CD4-positive, alpha-beta T cell (primary cell): Measurements from ENCODE around the gene LYL1. TPM values are rescaled to one million over a fixed set of nuclear protein-coding genes. Genes with fewer than 3 reads are reported as not detected.

Experiments used
- ATAC-seq: fragments of 200-7000 bp; cut with Tn5 transposase; one replicate; pipeline ENCODE4 v1.10.0; 2022; ENCODE audit warnings: mild to moderate bottlenecking; ENCODE audit not compliant: poor library complexity
- CTCF ChIA-PET: fragments of 350-600 bp; sonication (Branson Sonifier 250); formaldehyde crosslinking; loops from one replicate; lab custom pipeline; 2021; ENCODE audit warnings: antibody characterized with exemption, inconsistent platforms; lab: Charles Lee
- POLR2A ChIA-PET: fragments of 350-600 bp; sonication (Branson Sonifier 250); formaldehyde crosslinking; loops from one replicate; lab custom pipeline; 2021; ENCODE audit warnings: antibody characterized with exemption, inconsistent platforms; lab: Charles Lee
- DNase-seq, 14 experiments: peaks; one replicate each; pipeline ENCODE4 v3.0.0-alpha.2; 2013 to 2020; ENCODE audit warnings: mixed read lengths in 2 of 14
- H3K27ac ChIP-seq, 2 donors: one replicate each; pipeline versions ENCODE4 v1.5.1 to v1.7.0; 2013; ENCODE audit warnings: low read length in 2 of 2, low read depth in 1 of 2, mild to moderate bottlenecking in 1 of 2
- H3K27me3 ChIP-seq, 2 experiments: 1 replicate in 1 of 2; 2 replicates in 1 of 2; pipeline versions ENCODE4 v1.6.1 to v1.7.0; 2013; ENCODE audit warnings: low read length in 2 of 2, control low read depth in 1 of 2, mild to moderate bottlenecking in 1 of 2, moderate library complexity in 1 of 2; ENCODE audit not compliant: insufficient read depth in 2 of 2, control insufficient read depth in 1 of 2
- H3K36me3 ChIP-seq: one replicate; pipeline ENCODE4 v1.6.1; 2013; ENCODE audit warnings: low read length, control low read depth; ENCODE audit not compliant: insufficient read depth
- H3K4me1 ChIP-seq: one replicate; pipeline ENCODE4 v1.6.1; 2013; ENCODE audit warnings: low read length, control low read depth; ENCODE audit not compliant: insufficient read depth
- H3K4me3 ChIP-seq: one replicate; pipeline ENCODE4 v1.5.1; 2013; ENCODE audit warnings: mild to moderate bottlenecking, low read length, moderate library complexity
- H3K9me3 ChIP-seq, 2 experiments: 1 replicate in 1 of 2; 2 replicates in 1 of 2; pipeline versions ENCODE4 v1.6.1 to v1.7.0; 2013; ENCODE audit warnings: low read length in 2 of 2, mild to moderate bottlenecking in 2 of 2, control low read depth in 1 of 2, moderate library complexity in 1 of 2; ENCODE audit not compliant: control insufficient read depth in 1 of 2, insufficient read depth in 1 of 2
- H3K27ac Mint-ChIP-seq: one replicate; pipeline ENCODE4 v1.8.0; 2020; ENCODE audit warnings: mixed read lengths
- H3K27me3 Mint-ChIP-seq: one replicate; pipeline ENCODE4 v1.8.0; 2021; ENCODE audit warnings: mixed read lengths
- H3K36me3 Mint-ChIP-seq: one replicate; pipeline ENCODE4 v1.8.0; 2021; ENCODE audit warnings: low read depth, mixed read lengths
- H3K4me1 Mint-ChIP-seq: one replicate; pipeline ENCODE4 v1.8.0; 2021; ENCODE audit warnings: low read depth, mixed read lengths
- H3K4me3 Mint-ChIP-seq: one replicate; pipeline ENCODE4 v1.8.0; 2020; ENCODE audit warnings: mild to moderate bottlenecking, mixed read lengths
- H3K9me3 Mint-ChIP-seq: one replicate; pipeline ENCODE4 v1.8.0; 2020; ENCODE audit warnings: mixed read lengths
- CTCF ChIP-seq: fragments of 200-600 bp; IDR thresholded peaks from one replicate; pipeline ENCODE4 v1.8.0; 2022; ENCODE audit warnings: antibody characterized with exemption, mild to moderate bottlenecking
- intact Hi-C, 2 experiments: fragments of 100-400 bp; cut with DNase I in 1 of 2; cut with micrococcal nuclease in 1 of 2; formaldehyde crosslinking; loops; one replicate each; pipeline versions ENCODE4 v1.15.1 to v1.9.0; 2023 to 2025; cut with DNase I, micrococcal nuclease
- total RNA-seq, 174 experiments: library from RNA in 2 of 174; stranded (reverse) in 2 of 174; gene quantifications; one replicate each; pipeline ENCODE4 v1.2.3 and lab custom pipeline; 2021 to 2026

The LYL1 gene
- total RNA-seq, 2 experiments from 2014 or later, result 1.9 to 2.1 TPM

GRCh38 chr19:13087295-13087694 is 15.4 kb downstream of the LYL1 start:
- Mint-ChIP-seq H3K9me3 (no peaks in the 10 kb centered on the region), H3K27ac (no peak overlapping the region), H3K36me3 (no peaks in the 10 kb centered on the region), H3K4me3 (no peak overlapping the region), H3K27me3 (no peaks in the 10 kb centered on the region), H3K4me1 (no peaks in the 10 kb centered on the region)
- POLR2A ChIA-PET, result no interaction called here
- Histone ChIP-seq H3K27ac (no peak overlapping the region), H3K4me3 (no peak overlapping the region), H3K36me3 (no peaks in the 10 kb centered on the region), H3K9me3 (no peaks in the 10 kb centered on the region), H3K27me3 (no peaks in the 10 kb centered on the region), H3K4me1 (no peaks in the 10 kb centered on the region)
- DNase-seq, result no peak
- no peak for ATAC-seq
- CTCF ChIA-PET, result no interaction called here
- TF ChIP-seq CTCF, result no peak
- intact Hi-C loops, result no loop called here

DNA sequence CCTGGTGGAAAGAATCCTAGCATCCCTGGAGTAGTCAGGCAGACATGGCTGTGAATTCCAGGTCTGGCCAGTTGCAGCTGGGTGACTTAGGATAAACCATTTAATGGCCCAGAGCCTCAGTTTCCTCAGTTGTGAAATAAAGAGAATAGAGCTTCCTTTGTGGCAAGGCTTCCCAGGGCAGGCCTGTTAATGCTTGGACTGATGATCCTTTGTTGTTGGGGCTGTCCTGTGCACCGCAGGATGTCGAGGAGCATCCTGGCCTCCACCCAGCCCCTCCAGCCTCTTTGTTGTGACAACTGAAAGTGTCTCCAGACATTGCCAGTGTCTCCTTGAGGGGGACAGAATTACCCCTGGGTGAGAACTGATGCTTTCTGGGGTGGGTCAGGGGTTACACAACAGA is 16.3 kb downstream of the LYL1 start:
- no peaks in the 10 kb centered on the region for H3K4me1 ChIP-seq
- POLR2A ChIA-PET, result no interaction called here
- H3K9me3 ChIP-seq, result no peaks in the 10 kb centered on the region
- ATAC-seq (no peak), DNase-seq (no peak)
- CTCF ChIA-PET, result interaction anchor here (0.5 to 0.6 kb wide), 2 partner anchors 46 to 129 kb away, joined by 3 to 4 read pairs; no protein-coding TSS in a partner anchor
- no peaks in the 10 kb centered on the region for H3K4me1 Mint-ChIP-seq
- no peaks in the 10 kb centered on the region for H3K36me3 Mint-ChIP-seq
- no peaks in the 10 kb centered on the region for H3K9me3 Mint-ChIP-seq
- no peaks in the 10 kb centered on the region for H3K27me3 ChIP-seq
- no peaks in the 10 kb centered on the region for H3K36me3 ChIP-seq
- H3K4me3 ChIP-seq, result no peak overlapping the region
- H3K4me3 Mint-ChIP-seq, result no peak overlapping the region
- intact Hi-C loops, result no loop called here
- H3K27me3 Mint-ChIP-seq, result no peaks in the 10 kb centered on the region
- no peak for TF ChIP-seq CTCF
- H3K27ac ChIP-seq, result no peak overlapping the region
- no peak overlapping the region for H3K27ac Mint-ChIP-seq

DNA sequence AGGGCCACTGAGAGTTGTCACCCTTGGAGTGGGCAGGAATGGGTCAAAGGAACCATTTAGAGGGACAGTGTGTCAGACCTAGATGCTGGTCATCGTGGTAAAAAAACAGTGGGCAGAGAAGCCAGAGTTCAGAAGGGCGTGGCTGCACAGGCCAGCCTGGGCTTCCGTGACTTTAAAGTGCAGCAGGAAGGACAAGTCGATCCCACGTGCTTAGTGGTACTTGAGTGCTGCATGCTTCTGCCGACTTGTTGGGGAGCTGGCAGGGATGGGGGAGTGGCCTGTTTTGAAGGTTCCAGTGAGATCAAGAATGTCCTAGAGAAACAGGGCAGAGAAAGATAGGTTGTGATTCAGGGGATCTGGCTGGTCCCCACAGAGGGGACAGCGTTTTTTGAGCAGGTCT is 17.0 kb downstream of the LYL1 start:
- H3K36me3 Mint-ChIP-seq, result no peaks in the 10 kb centered on the region
- H3K27ac ChIP-seq, result no peak overlapping the region
- H3K27ac Mint-ChIP-seq, result no peak overlapping the region
- ATAC-seq (no peak), DNase-seq (no peak)
- intact Hi-C loops, result no loop called here
- H3K9me3 ChIP-seq, result no peaks in the 10 kb centered on the region
- CTCF ChIA-PET, result interaction anchor here (0.5 kb wide), 1 partner anchor 128 kb away, joined by 3 read pairs; no protein-coding TSS in a partner anchor
- no peaks in the 10 kb centered on the region for H3K4me1 ChIP-seq
- no peaks in the 10 kb centered on the region for H3K36me3 ChIP-seq
- TF ChIP-seq CTCF, result no peak
- no peaks in the 10 kb centered on the region for H3K9me3 Mint-ChIP-seq
- H3K4me3 Mint-ChIP-seq, result no peak overlapping the region
- H3K27me3 Mint-ChIP-seq, result no peaks in the 10 kb centered on the region
- POLR2A ChIA-PET, result no interaction called here
- no peaks in the 10 kb centered on the region for H3K4me1 Mint-ChIP-seq
- H3K27me3 ChIP-seq, result no peaks in the 10 kb centered on the region
- no peak overlapping the region for H3K4me3 ChIP-seq
